ENCODE data around the gene DESI1.
"Not testable (repeated sequence)": the region's sequence is repeated elsewhere in the genome, so short reads cannot be mapped to it uniquely, and the experiment has no call there.

The DESI1 gene

DNA sequence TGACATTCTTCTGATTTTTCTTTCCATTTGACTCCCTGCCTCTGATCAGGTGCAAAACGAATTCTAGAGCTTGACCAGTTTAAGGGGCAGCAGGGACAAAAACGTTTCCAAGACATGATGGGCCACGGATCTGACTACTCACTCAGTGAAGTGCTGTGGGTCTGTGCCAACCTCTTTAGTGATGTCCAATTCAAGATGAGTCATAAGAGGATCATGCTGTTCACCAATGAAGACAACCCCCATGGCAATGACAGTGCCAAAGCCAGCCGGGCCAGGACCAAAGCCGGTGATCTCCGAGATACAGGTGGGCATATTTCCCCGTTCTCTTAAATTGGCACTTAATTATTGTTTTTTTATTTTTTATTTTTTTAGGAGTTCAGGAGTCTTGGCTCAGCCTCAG lies 15.6 kb upstream of the DESI1 start:
- TF ChIP-seq, protein P1, sequence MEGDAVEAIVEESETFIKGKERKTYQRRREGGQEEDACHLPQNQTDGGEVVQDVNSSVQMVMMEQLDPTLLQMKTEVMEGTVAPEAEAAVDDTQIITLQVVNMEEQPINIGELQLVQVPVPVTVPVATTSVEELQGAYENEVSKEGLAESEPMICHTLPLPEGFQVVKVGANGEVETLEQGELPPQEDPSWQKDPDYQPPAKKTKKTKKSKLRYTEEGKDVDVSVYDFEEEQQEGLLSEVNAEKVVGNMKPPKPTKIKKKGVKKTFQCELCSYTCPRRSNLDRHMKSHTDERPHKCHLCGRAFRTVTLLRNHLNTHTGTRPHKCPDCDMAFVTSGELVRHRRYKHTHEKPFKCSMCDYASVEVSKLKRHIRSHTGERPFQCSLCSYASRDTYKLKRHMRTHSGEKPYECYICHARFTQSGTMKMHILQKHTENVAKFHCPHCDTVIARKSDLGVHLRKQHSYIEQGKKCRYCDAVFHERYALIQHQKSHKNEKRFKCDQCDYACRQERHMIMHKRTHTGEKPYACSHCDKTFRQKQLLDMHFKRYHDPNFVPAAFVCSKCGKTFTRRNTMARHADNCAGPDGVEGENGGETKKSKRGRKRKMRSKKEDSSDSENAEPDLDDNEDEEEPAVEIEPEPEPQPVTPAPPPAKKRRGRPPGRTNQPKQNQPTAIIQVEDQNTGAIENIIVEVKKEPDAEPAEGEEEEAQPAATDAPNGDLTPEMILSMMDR (IDR thresholded peaks at IDR 0.05; ENCODE audit: insufficient read depth, missing control alignments): no peak
- no peak for FAIRE-seq

DNA sequence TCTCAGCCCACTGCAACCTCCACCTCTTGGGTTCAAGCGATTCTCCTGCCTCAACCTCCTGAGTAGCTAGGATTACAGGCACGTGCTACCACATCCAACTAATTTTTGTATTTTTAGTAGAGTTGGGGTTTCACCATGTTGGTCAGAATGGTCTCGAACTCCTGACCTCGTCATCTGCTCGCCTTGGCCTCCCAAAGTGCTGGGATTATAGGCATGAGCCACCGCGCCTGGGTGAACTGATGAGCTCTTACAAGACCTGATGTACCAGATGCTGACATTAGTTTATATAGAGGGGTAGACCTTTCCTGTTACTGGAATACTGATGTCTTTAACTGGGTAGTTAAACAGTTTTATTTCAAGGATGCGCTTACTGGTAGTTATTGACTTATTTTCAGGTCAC lies 13.8 kb upstream of the DESI1 start:
- not testable (repeated sequence) for DNase-seq (ENCODE audit: insufficient read length, low spot score); FAIRE-seq

More for the DNA sequence above, 15.6 kb upstream of the DESI1 start:
- DNase-seq (ENCODE audit: insufficient read length, low spot score): no peak

DNA sequence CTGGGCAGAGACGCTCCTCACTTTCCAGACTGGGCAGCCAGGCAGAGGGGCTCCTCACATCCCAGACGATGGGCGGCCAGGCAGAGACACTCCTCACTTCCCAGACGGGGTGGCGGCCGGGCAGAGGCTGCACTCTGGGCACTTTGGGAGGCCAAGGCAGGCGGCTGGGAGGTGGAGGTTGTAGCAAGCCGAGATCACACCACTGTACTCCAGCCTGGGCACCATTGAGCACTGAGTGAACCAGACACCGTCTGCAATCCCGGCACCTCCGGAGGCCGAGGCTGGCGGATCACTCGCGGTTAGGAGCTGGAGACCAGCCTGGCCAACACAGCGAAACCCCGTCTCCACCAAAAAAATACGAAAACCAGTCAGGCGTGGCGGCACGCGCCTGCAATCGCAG lies 10.8 kb upstream of the DESI1 start:
- DNase-seq (ENCODE audit: insufficient read length, low spot score); FAIRE-seq: not testable (repeated sequence)

DNA sequence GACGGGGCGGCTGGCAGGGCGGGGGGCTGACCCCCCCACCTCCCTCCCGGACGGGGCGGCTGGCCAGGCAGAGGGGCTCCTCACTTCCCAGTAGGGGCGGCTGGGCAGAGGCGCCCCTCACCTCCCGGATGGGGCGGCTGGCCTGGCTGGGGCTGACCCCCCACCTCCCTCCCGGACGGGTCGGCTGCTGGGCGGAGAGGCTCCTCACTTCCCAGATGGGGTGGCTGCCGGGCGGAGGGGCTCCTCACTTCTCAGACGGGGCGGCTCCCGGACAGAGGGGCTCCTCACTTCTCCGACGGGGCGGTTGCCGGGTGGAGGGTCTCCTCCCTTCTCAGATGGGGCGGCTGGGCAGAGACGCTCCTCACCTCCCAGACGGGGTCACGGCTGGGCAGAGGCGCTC lies 10.3 kb upstream of the DESI1 start:
- FAIRE-seq; DNase-seq (ENCODE audit: insufficient read length, low spot score): not testable (repeated sequence)

DNA sequence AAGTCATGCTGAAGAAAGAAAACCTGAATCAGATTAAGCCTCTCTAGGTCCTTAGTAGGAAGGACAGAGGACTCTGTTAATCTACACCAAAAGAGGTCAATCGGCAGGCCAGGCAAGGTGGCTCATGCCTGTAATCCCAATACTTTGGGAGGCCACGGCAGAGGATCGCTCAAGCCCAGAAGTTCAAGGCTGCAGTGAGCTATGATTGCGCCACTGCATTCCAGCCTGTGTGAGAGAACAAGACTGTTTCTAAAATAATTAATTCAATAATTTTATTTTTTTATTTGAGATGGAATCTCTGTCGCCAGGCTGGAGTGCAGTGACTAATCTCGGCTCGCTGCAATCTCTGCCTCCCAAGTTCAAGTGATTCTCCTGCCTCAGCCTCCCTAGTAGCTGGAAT lies 4.7 kb upstream of the DESI1 start:
- DNase-seq (ENCODE audit: insufficient read length, low spot score): no peak
- TF ChIP-seq, protein P1 (IDR thresholded peaks at IDR 0.05; ENCODE audit: insufficient read depth, missing control alignments): no peak
- no peak for FAIRE-seq

DNA sequence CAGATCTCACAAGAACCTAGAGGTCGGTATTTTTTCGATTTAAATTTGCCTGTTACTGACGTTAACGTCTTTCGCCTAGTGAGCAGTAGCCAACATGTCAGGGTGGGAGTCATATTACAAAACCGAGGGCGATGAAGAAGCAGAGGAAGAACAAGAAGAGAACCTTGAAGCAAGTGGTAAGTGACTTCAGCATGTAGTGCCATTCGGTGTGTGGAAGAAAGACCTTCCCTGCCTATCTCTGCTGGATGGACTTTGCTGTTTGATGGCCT lies 1.0 kb upstream of the DESI1 start:
- DNase-seq (ENCODE audit: insufficient read length, low spot score): no peak
- TF ChIP-seq, protein P1 (IDR thresholded peaks at IDR 0.05; ENCODE audit: insufficient read depth, missing control alignments): no peak
- FAIRE-seq: no peak

DNA sequence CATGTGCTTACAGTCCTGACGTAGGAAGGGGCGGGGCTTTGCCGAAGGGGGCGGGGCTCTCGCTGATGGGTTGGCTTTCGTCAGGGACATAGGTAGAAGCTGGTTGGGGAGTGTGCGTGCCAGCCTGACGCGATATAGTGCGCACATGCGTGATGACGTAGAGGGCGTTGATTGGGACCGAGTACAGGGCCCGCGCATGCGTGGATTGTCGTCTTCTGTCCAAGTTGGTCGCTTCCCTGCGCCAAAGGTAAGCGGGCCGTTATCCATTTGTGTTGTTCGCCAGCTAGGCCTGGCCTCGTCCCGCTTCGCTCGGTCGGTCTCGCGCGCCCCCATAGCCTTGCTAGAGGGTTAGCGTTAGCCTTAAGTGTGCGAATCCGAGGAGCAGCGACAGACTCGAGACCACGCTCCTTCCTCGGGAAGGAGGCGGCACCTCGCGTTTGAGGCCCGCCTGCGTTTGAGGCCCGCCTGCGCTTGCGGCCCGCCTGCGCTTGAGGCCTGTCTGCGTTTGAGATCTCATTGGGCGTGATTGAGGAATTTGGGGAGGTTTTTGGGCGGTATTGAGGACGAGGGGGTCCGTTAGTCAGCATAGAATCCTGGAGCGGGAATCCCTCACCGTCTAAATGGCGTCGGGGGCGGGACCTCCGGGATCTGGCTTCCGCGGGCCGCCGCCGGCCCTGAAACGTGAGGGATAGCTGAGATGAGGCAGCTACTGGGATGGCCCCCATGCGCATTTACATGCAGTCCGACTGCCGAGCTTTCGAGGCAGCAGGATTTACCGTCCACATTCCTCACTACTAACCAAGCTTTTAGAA lies 462 bp upstream of the DESI1 start, which contains the start of gene XRCC6:
XRCC6 (plus strand) TSS at position 197 of the 812 bp plus-strand sequence. CDS start 710 bp downstream, outside the sequence.
- FAIRE-seq: no peak

DNA sequence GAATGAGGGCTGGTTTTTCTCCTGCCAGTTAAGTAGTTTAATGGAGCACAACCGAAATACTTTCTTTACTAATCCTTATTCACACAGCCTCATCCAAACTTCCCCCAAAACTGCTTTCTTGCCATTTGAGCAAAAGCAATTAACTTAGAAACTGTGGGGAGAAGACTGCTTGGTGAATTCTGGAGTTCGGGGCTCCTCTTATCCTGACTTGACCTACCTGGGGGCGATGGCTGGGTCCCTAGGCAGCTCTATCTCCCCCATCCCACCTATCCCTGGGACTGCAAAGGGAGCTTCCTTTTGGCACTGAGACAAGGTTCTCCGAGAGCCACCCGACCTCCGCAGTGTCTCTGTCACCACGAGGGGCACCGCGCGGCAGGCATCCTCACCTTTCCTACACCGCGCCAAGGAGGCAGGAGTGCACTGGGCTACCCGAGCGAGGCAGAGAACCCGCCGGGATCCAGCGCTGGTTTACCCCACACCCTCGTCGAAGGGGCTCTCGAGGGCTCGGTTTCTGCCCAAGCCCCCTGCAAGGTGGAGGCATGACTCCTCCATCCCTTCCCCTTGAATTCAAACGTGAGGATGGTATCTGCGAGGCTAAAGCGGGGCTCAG lies 759 bp downstream of the DESI1 start:
- FAIRE-seq (no peak), DNase-seq (ENCODE audit: insufficient read length, low spot score) (no peak)
- TF ChIP-seq, protein P1 (IDR thresholded peaks at IDR 0.05; ENCODE audit: insufficient read depth, missing control alignments): no peak

More for the DNA sequence above, 462 bp upstream of the DESI1 start, which contains the start of gene XRCC6:
- DNase-seq (ENCODE audit: insufficient read length, low spot score): peak; percentile 62
- TF ChIP-seq, protein P1 (IDR thresholded peaks at IDR 0.05; ENCODE audit: insufficient read depth, missing control alignments): no peak
